ENCODE results near the gene C11orf97.
"Not testable (repeated sequence)": the region's sequence is repeated elsewhere in the genome, so short reads cannot be mapped to it uniquely, and the experiment has no call there.

Gene C11orf97

GRCh38 chr11:94525546-94526324, 13.5 kb downstream of the C11orf97 start:
- peak; percentile 44 to 63 for DNase-seq

DNA sequence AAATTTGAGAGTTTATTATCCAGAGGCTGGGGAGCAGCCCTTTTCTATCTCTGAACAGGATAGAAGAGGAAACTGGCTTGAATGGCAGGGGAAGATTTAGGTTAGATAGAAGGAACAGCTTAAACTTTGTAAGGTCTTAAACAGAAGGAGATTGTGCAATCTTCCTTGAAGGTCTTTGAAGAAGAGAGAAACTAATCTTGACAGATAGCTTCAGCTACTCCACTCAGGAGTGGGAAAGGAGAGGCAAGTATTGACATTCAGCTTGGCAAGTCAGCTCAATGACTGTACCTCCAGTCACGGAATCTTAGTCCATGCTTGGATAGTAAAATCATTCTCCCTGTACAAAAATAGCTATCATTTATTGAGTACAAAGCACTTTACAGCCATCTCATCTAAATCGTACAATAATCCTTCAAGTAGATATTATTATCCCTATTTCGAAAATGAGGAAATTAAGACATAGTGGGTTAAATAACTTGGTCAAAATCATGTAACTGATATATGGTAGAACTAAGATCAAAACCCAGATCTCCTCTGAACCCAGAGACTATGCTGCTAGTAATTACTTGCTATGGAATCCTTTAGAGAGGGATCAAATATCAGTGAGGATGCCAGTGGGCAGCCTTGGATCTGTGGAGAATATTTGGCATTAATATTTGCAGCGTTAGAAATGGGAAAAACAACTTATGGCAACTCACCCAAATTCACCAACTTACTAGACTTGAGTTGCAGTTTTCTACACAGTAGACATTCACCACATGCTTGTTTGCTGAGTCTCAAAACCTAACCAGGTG, 14.6 kb downstream of the C11orf97 start:
- DNase-seq, result no peak

DNA sequence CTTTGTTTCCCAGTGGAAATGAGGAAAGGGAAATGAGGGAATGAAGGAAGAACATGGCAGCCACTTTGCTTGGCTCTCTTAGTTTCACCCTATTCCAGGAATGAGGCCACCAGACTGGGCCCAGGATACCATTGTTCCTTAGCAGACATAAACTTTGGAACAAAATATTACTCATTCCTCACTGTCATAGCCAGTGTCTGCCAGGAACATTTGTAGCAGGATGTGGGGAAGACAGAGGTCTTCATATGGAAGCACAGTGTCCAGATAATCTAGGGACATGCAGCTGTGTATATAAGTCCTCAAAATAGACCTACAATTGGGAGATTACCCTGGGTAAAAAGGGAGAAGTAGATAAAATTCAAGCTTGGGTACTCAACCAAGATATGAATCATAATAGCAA, 16.3 kb downstream of the C11orf97 start:
- DNase-seq, result no peak

DNA sequence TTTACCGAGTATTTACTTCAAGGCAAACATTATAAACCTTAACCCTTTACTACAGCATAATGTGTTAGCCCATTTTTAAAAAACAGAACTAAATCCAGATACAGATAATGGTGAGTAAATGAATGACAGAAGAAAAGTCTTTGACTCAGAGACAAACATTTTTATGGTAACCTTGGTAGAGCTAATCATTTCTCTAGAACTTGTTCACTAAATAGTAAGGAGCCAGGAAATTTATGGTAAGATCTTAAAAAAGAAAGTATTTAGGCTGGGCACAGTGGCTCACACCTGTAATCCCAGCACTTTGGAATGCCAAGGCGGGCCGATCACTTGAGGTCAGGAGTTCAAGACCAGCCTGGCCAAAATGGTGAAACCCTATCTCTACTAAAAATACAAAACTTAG, 19.9 kb downstream of the C11orf97 start:
- DNase-seq, result no peak

DNA sequence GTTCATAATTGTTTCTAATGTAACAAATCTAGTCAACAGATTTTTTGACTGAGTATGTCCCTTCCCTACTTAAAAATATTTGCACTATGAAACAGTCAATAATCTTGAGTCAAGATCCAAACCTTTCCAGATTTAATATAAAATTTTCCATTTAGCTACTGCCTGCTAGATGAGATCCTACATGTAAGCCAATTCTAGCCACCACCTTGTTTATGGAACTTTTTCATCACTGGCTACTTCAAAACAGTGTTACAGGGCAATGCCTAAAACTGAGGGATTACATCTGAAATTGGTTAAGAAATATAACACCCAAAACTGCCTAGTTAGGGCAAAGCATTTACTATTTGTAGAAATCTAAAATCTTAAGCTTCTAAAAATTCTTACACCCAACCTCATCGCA, 20.9 kb downstream of the C11orf97 start:
- no peak for DNase-seq

GRCh38 chr11:94533696-94534630, 21.7 kb downstream of the C11orf97 start:
- DNase-seq, result peak; percentile 72 to 75

DNA sequence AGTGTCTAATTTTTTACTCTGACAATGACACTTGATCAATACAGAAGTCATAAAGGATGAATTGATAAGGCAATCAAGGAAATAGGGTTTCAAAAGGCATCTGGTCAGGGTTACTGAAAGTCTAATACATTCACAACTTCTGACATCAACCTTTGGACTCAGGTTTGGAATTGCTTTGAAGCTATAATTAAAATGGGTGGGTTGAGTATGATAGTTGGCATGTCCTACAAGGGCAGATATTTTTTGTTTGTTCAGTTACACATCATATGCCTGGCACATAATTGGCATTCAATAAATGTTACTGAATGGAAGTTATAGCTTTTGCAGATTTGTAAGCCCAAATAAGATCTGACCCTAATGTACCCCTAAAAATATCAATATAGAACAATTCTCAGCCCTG, 24.1 kb downstream of the C11orf97 start:
- no peak for DNase-seq

- peak in 1 of 2 donors; percentile 35 for DNase-seq
Measured at GRCh38 chr11:94537031-94537600, 24.9 kb downstream of the C11orf97 start.

DNA sequence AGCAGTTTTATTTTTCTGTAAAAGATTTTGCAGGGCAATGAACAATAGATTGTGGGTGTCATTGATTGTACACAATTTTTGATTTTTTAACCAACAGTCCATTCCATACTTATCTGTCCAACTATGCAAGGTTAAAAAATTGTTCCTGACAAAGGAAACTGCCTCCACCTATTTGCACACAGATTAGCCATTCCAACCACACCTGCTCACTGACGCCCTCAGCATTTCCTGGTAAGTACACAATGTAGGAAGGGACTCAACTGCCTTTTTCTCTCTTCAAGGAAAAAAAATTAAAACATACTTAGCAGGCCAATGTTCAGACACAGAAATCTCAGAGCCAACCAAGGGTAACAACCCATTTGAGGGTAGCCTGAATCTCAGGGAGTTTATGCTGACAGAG, 27.2 kb downstream of the C11orf97 start:
- DNase-seq, result no peak

DNA sequence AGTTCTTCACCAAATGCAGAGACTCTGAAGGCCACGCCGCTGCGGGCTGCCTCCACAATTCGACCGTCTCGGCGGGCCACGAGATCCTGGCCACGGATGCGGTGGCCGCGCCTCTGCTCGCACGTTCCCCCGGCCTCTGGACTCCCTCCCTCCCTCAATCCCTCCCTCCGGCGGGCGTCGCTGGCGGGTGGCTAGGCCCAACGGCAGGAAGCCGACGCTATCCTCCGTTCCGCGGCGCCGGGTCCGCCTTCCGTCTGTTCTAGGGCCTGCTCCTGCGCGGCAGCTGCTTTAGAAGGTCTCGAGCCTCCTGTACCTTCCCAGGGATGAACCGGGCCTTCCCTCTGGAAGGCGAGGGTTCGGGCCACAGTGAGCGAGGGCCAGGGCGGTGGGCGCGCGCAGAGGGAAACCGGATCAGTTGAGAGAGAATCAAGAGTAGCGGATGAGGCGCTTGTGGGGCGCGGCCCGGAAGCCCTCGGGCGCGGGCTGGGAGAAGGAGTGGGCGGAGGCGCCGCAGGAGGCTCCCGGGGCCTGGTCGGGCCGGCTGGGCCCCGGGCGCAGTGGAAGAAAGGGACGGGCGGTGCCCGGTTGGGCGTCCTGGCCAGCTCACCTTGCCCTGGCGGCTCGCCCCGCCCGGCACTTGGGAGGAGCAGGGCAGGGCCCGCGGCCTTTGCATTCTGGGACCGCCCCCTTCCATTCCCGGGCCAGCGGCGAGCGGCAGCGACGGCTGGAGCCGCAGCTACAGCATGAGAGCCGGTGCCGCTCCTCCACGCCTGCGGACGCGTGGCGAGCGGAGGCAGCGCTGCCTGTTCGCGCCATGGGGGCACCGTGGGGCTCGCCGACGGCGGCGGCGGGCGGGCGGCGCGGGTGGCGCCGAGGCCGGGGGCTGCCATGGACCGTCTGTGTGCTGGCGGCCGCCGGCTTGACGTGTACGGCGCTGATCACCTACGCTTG, 31.7 kb downstream of the C11orf97 start, which contains the start of gene FUT4:
TSS of gene FUT4 (plus strand) at position 227 of the 951 bp plus-strand sequence. CDS start at position 440, 213 bp downstream.
- peak; percentile 83 to 88 for DNase-seq

DNA sequence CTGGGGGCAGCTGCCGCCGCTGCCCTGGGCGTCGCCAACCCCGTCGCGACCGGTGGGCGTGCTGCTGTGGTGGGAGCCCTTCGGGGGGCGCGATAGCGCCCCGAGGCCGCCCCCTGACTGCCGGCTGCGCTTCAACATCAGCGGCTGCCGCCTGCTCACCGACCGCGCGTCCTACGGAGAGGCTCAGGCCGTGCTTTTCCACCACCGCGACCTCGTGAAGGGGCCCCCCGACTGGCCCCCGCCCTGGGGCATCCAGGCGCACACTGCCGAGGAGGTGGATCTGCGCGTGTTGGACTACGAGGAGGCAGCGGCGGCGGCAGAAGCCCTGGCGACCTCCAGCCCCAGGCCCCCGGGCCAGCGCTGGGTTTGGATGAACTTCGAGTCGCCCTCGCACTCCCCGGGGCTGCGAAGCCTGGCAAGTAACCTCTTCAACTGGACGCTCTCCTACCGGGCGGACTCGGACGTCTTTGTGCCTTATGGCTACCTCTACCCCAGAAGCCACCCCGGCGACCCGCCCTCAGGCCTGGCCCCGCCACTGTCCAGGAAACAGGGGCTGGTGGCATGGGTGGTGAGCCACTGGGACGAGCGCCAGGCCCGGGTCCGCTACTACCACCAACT, 32.5 kb downstream of the C11orf97 start:
- DNase-seq, result peak in 1 of 2 donors; percentile 25

GRCh38 chr11:94545264-94546161, 33.3 kb downstream of the C11orf97 start:
- DNase-seq, result peak in 1 of 2 donors; percentile 31

GRCh38 chr11:94546162-94546470, 33.9 kb downstream of the C11orf97 start:
- DNase-seq, result no peak

DNA sequence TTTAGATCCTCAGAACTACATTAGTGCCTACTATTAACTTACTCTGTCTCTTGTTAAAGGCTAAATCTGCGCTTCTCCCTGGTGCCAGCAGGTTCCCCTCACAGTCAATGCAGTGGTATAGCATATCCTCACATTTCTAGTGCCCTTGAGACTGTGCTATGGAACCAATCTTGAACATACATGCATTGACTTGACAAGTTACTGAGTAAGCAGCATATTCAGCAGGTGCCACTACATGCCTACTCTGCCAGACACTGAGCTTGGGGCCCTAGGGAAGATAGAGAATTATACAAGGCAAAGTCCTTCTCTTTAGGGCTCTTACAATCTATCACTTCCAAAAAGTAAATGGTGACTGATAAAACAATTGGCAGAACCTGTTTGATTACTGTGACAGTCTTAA, 34.6 kb downstream of the C11orf97 start:
- peak in 1 of 2 donors; percentile 14 for DNase-seq

DNA sequence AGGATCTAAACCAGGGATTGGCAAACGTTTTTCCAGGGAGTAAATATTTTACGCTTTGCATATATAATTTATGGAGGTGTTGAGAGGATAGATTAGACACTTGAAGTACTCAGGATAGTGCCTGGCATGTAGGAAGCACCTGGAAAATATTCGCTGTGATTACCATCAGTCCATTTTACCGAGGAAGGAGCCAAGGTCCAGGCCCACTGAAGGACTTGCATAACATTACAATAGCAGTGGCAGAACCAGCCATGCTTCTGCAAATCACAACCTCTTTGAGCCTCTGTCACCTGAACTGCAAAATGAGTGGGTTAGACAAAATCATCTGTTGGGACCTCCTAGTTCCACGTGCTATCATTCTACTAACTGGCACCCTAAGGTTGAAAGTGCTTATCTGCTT, 36.9 kb downstream of the C11orf97 start:
- DNase-seq, result no peak

DNA sequence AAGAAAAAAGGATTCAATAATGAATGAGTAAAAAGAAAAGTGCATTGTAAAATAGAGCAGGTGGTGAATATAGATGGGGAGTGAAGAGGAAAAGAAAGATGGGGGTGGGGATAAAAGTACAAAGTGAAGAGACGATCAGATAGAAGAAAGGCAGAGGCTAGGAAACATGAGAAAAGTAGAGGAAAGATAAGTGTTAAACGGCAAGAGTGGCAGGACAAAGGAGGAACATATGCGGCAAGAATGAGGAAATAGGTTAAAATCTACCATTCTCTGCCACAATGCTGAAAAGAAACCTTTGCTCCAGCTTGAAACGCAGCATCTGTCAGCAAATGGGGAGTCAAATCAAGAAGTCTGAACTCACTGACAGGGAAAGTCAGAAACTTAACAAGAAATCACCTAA, 38.3 kb downstream of the C11orf97 start:
- DNase-seq, result peak; percentile 42 to 58

- no peak for DNase-seq
Measured at GRCh38 chr11:94553938-94554337, 41.7 kb downstream of the C11orf97 start.

- DNase-seq, result not testable (repeated sequence)
Measured at GRCh38 chr11:94555752-94556329, 43.6 kb downstream of the C11orf97 start.

DNA sequence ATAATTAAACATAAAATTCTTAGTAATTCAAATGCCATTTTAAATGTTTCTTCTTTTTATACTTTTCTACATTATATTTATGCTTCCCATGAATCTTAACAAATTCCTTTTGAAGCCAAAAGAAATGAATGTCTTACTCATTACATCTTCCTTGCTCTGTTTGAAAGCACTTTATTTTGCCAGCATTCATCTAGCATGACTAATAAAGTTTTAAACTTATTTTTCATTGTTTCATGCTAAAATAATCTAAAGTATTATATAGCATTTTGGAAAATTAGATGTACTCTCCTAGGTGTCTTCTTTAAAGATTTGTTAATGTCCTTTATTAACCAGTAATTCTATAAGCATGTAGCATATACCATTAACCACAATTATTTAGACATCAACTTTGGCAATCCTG, 45.2 kb downstream of the C11orf97 start:
- no peak for DNase-seq

DNA sequence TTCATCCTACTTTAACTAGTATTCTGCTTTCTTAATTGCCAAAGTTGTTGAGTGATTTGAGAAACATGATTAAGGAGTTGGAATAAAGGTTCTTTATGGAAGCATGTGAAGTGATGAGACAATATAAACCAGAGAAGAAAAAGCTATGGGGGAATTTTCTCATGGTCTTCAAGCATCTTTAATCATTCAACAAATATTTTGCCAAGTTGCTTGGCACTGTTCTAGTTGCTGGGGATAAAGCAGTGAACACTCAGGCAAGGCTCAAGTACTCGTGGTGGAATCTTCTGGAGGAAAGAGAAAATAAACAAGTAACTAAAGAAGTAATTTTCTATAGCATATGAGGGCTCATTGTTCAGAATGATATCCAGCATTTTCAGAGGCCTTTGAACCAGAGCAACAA, 45.7 kb downstream of the C11orf97 start:
- DNase-seq, result no peak
